K562 (cell line): ENCODE data around the gene COL1A1. TPM values are rescaled to one million over a fixed set of nuclear protein-coding genes. Genes with fewer than 3 reads are reported as not detected.

Experiments used
- ATF4 ChIP-seq: fragments of 450-650 bp; formaldehyde crosslinking; IDR thresholded peaks from 2 replicates; pipeline ENCODE4 v1.4.0; 2022; ENCODE audit warnings: mild to moderate bottlenecking, moderate library complexity
- BCL6 ChIP-seq: fragments of 250-450 bp; sonication (Bioruptor Pico); IDR thresholded peaks from 2 replicates; pipeline ENCODE4 v1.4.0; 2020
- CTBP1 ChIP-seq: fragments of 450-650 bp; IDR thresholded peaks from 2 replicates; pipeline ENCODE4 v1.6.1; 2016; ENCODE audit warnings: borderline replicate concordance
- HCFC1 ChIP-seq: IDR thresholded peaks from 2 replicates; pipeline ENCODE4 v1.6.1; 2012; ENCODE audit warnings: low read depth, low read length, improper control_type of control experiment
- HDAC2 ChIP-seq: fragments of 450-650 bp; IDR thresholded peaks from 2 replicates; pipeline ENCODE4 v1.6.1; 2016; ENCODE audit warnings: mild to moderate bottlenecking
- L3MBTL2 ChIP-seq: fragments of 450-650 bp; IDR thresholded peaks from 2 replicates; pipeline ENCODE4 v1.6.1; 2016; ENCODE audit warnings: mild to moderate bottlenecking, moderate library complexity
- SIN3B ChIP-seq: fragments of 450-650 bp; IDR thresholded peaks from 2 replicates; pipeline ENCODE4 v1.6.1; 2017; ENCODE audit warnings: low read depth, mild to moderate bottlenecking, moderate library complexity
- SMAD3 ChIP-seq: fragments of 450-650 bp; formaldehyde crosslinking; conservative IDR thresholded peaks from 2 replicates; pipeline ENCODE4 v1.4.0; 2020; ENCODE audit warnings: mild to moderate bottlenecking
- TBL1XR1 ChIP-seq, 2 experiments: IDR thresholded peaks; 2 replicates each; pipeline ENCODE4 v1.6.1; 2012; ENCODE audit warnings: improper control_type of control experiment in 2 of 2, low read length in 2 of 2, mild to moderate bottlenecking in 1 of 2
- U2AF2 ChIP-seq: fragments of 200-400 bp; formaldehyde crosslinking; optimal IDR thresholded peaks from 2 replicates; pipeline ENCODE3; 2017; ENCODE audit warnings: low read depth, mild to moderate bottlenecking, low read length
- ZBED1 ChIP-seq: IDR thresholded peaks from 2 replicates; pipeline ENCODE4 v1.6.1; 2014
- ZBTB1 ChIP-seq: sonication (generic); formaldehyde crosslinking; IDR thresholded peaks from 2 replicates; pipeline ENCODE4 v1.8.1; 2023; ENCODE audit warnings: missing genetic modification reagents, low read depth, mild to moderate bottlenecking, borderline replicate concordance
- ZBTB26 ChIP-seq: fragments of 450-650 bp; formaldehyde crosslinking; IDR thresholded peaks from 2 replicates; pipeline ENCODE4 v1.4.0; 2022; ENCODE audit warnings: missing genetic modification characterization
- polyA plus RNA-seq, 8 experiments: library from polyadenylated mRNA; depleted of rRNA in 4 of 8; stranded (reverse) in 5 of 8; unstranded in 3 of 8; fragments of >200 nt; fragmentation: Nextera tagmentation in 2 of 8; fragmentation: Illumina TruSeq in 1 of 8; extraction: Ambion mirVana in 2 of 8; extraction: Trizol in 1 of 8; gene quantifications; 2 replicates each; pipeline versions ENCODE4 v1.2.1 to v1.2.3, GENCODE V29; 2011 to 2014; ENCODE audit warnings: inconsistent platforms in 1 of 8, missing spikeins in 1 of 8
- total RNA-seq, 7 experiments: library from RNA; depleted of rRNA in 6 of 7; stranded (reverse); fragments of >200 nt in 6 of 7; fragmentation: Illumina TruSeq in 2 of 7; extraction: Trizol in 2 of 7; gene quantifications; 2 replicates each; pipeline versions ENCODE4 v1.2.1 to v1.2.3, GENCODE V29; 2011 to 2021; ENCODE audit warnings: low replicate concordance in 1 of 7
- TF ChIP-seq, protein P1 (sequence below): fragments of 250-450 bp; sonication (Bioruptor Pico); IDR thresholded peaks from 2 replicates; pipeline ENCODE4 v1.4.0; 2020

Gene COL1A1
- total and polyA plus RNA-seq, 9 of the 15 experiments (the other 6 are each of a cell fraction or from before 2014, with no cell fraction given): 0.04 to 3.4 (median 0.18) TPM

- TF ChIP-seq, protein P1, sequence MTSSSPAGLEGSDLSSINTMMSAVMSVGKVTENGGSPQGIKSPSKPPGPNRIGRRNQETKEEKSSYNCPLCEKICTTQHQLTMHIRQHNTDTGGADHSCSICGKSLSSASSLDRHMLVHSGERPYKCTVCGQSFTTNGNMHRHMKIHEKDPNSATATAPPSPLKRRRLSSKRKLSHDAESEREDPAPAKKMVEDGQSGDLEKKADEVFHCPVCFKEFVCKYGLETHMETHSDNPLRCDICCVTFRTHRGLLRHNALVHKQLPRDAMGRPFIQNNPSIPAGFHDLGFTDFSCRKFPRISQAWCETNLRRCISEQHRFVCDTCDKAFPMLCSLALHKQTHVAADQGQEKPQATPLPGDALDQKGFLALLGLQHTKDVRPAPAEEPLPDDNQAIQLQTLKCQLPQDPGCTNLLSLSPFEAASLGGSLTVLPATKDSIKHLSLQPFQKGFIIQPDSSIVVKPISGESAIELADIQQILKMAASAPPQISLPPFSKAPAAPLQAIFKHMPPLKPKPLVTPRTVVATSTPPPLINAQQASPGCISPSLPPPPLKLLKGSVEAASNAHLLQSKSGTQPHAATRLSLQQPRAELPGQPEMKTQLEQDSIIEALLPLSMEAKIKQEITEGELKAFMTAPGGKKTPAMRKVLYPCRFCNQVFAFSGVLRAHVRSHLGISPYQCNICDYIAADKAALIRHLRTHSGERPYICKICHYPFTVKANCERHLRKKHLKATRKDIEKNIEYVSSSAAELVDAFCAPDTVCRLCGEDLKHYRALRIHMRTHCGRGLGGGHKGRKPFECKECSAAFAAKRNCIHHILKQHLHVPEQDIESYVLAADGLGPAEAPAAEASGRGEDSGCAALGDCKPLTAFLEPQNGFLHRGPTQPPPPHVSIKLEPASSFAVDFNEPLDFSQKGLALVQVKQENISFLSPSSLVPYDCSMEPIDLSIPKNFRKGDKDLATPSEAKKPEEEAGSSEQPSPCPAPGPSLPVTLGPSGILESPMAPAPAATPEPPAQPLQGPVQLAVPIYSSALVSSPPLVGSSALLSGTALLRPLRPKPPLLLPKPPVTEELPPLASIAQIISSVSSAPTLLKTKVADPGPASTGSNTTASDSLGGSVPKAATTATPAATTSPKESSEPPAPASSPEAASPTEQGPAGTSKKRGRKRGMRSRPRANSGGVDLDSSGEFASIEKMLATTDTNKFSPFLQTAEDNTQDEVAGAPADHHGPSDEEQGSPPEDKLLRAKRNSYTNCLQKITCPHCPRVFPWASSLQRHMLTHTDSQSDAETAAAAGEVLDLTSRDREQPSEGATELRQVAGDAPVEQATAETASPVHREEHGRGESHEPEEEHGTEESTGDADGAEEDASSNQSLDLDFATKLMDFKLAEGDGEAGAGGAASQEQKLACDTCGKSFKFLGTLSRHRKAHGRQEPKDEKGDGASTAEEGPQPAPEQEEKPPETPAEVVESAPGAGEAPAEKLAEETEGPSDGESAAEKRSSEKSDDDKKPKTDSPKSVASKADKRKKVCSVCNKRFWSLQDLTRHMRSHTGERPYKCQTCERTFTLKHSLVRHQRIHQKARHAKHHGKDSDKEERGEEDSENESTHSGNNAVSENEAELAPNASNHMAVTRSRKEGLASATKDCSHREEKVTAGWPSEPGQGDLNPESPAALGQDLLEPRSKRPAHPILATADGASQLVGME (CRISPR knock-in tag): peak; percentile 75; the same call in 1 of the 2 replicates
- TF ChIP-seq SMAD3 (no peak), ZBED1 (no peak), ATF4 (CRISPR knock-in tag) (no peak), CTBP1 (peak; percentile 94), ZBTB1 (CRISPR knock-in tag) (no peak), U2AF2 (no peak), SIN3B (no peak), TBL1XR1 (IDR thresholded peaks at IDR 0.05; ENCODE audit: low read length in 2 of 2) (no peak), HDAC2 (peak; percentile 56; the same call in 1 of the 2 replicates), HCFC1 (no peak), BCL6 (CRISPR knock-in tag) (no peak), ZBTB26 (CRISPR knock-in tag) (no peak), L3MBTL2 (no peak)
These were observed 10.7 kb downstream of the COL1A1 start (continued) for GRCh38 chr17:50190603-50191358.
